Natural killer cell (primary cell): ENCODE measurements around the gene EPHA7. TPM values are rescaled to one million over a fixed set of nuclear protein-coding genes. Genes with fewer than 3 reads are reported as not detected.

ENCODE experiments used
- ATAC-seq, 3 donors: fragments of 150-1000 bp in 2 of 3; fragments of 200-7000 bp in 1 of 3; cut with Tn5 transposase; 1 replicate in 1 of 3; 2 replicates in 2 of 3; pipeline ENCODE4 v1.10.0; 2021; ENCODE audit warnings: mild to moderate bottlenecking in 2 of 3, moderate library complexity in 2 of 3
- DNase-seq, 2 donors: peaks; one replicate each; pipeline versions ENCODE4 v3.0.0 to v3.0.0-alpha.2; 2013 to 2021; ENCODE audit warnings: mixed read lengths in 1 of 2
- H3K27ac ChIP-seq: one replicate; pipeline ENCODE4 v1.5.1; 2013; ENCODE audit warnings: mild to moderate bottlenecking, low read length
- H3K27me3 ChIP-seq: one replicate; pipeline ENCODE4 v1.6.1; 2013; ENCODE audit warnings: low read length; ENCODE audit not compliant: control insufficient read depth, insufficient read depth
- H3K36me3 ChIP-seq: one replicate; pipeline ENCODE4 v1.6.1; 2013; ENCODE audit warnings: low read length; ENCODE audit not compliant: control insufficient read depth, insufficient read depth
- H3K4me1 ChIP-seq: one replicate; pipeline ENCODE4 v1.6.1; 2013; ENCODE audit warnings: low read length; ENCODE audit not compliant: control insufficient read depth, insufficient read depth
- H3K4me3 ChIP-seq: one replicate; pipeline ENCODE4 v1.5.1; 2013; ENCODE audit warnings: low read length
- H3K9me3 ChIP-seq: one replicate; pipeline ENCODE4 v1.6.1; 2013; ENCODE audit warnings: low read length; ENCODE audit not compliant: control insufficient read depth, insufficient read depth
- H3K27ac Mint-ChIP-seq, 2 donors: one replicate each; pipeline ENCODE4 v1.8.0; 2022; ENCODE audit warnings: mild to moderate bottlenecking in 2 of 2, mixed read lengths in 2 of 2, moderate library complexity in 1 of 2
- H3K27me3 Mint-ChIP-seq, 2 donors: one replicate each; pipeline ENCODE4 v1.8.0; 2022; ENCODE audit warnings: low read depth in 2 of 2, mixed read lengths in 2 of 2
- H3K36me3 Mint-ChIP-seq: one replicate; pipeline ENCODE4 v1.8.0; 2022; ENCODE audit warnings: mixed read lengths
- H3K4me1 Mint-ChIP-seq, 2 donors: one replicate each; pipeline ENCODE4 v1.8.0; 2022; ENCODE audit warnings: mixed read lengths in 2 of 2
- H3K4me3 Mint-ChIP-seq: one replicate; pipeline ENCODE4 v1.8.0; 2022; ENCODE audit warnings: mild to moderate bottlenecking, moderate library complexity, mixed read lengths
- H3K9me3 Mint-ChIP-seq, 2 donors: one replicate each; pipeline ENCODE4 v1.8.0; 2022; ENCODE audit warnings: mixed read lengths in 2 of 2
- CTCF ChIP-seq: fragments of 200-600 bp; IDR thresholded peaks from one replicate; pipeline ENCODE4 v1.8.0; 2022; ENCODE audit warnings: antibody characterized with exemption
- WGBS: methylation state at CpG from one replicate; pipeline ENCODE4 v1.1.7; 2013; ENCODE audit warnings: missing lambda C conversion rate; ENCODE audit not compliant: insufficient coverage; 5-methylcytosine and 5-hydroxymethylcytosine counted together
- intact Hi-C: fragments of 100-400 bp; cut with micrococcal nuclease; formaldehyde crosslinking; loops from one replicate; pipeline ENCODE4 v1.14.2; 2022
- total RNA-seq, 4 donors: library from RNA; stranded (reverse); fragments of 120-200 nt in 1 of 4; gene quantifications; one replicate each; pipeline versions ENCODE4 v1.2.3 to v1.2.4, GENCODE V29; 2013 to 2022

Gene EPHA7
- total RNA-seq, 3 donors from 2014 or later (not counting 1 experiment from before 2014, with no cell fraction given) = not detected

GRCh38 chr6:93341900-93342613, 77.3 kb downstream of the EPHA7 start:
- no peaks in the 10 kb centered on the region for H3K9me3 ChIP-seq
- no peaks in the 10 kb centered on the region for H3K36me3 ChIP-seq
- Mint-ChIP-seq H3K27ac (no peak overlapping the region), H3K36me3 (no peaks in the 10 kb centered on the region), H3K4me1 (no peaks in the 10 kb centered on the region), H3K4me3 (no peak overlapping the region), H3K9me3 (peaks cover 2 to 6% of the 10 kb centered on the region in 2 donors), H3K27me3 (no peaks in the 10 kb centered on the region)
- intact Hi-C loops = no loop called here
- no peaks in the 10 kb centered on the region for H3K4me1 ChIP-seq
- no peaks in the 10 kb centered on the region for H3K27me3 ChIP-seq
- H3K27ac ChIP-seq = no peak overlapping the region
- no peak for TF ChIP-seq CTCF
- 0% methylated on average over 1 of the region's 1 CpG for WGBS
- DNase-seq (no peak), ATAC-seq (no peak)
- no peak overlapping the region for H3K4me3 ChIP-seq

GRCh38 chr6:93337772-93338394, 81.5 kb downstream of the EPHA7 start:
- TF ChIP-seq CTCF = no peak
- Histone ChIP-seq H3K27ac (no peak overlapping the region), H3K36me3 (no peaks in the 10 kb centered on the region), H3K4me1 (no peaks in the 10 kb centered on the region), H3K27me3 (no peaks in the 10 kb centered on the region), H3K9me3 (no peaks in the 10 kb centered on the region), H3K4me3 (no peak overlapping the region)
- H3K27me3 Mint-ChIP-seq = no peaks in the 10 kb centered on the region
- no peak overlapping the region for H3K4me3 Mint-ChIP-seq
- intact Hi-C loops = no loop called here
- DNase-seq (no peak), ATAC-seq (no peak)
- no peaks in the 10 kb centered on the region for H3K4me1 Mint-ChIP-seq
- peaks cover 6% of the 10 kb centered on the region for H3K36me3 Mint-ChIP-seq
- peaks cover 7 to 10% of the 10 kb centered on the region in 2 donors for H3K9me3 Mint-ChIP-seq
- 63% methylated on average over 2 of the region's 2 CpGs for WGBS
- no peak overlapping the region for H3K27ac Mint-ChIP-seq

- Histone ChIP-seq H3K4me1 (no peaks in the 10 kb centered on the region), H3K27ac (no peak overlapping the region), H3K36me3 (no peaks in the 10 kb centered on the region), H3K9me3 (no peaks in the 10 kb centered on the region), H3K4me3 (no peak overlapping the region), H3K27me3 (no peaks in the 10 kb centered on the region)
- Mint-ChIP-seq H3K36me3 (peaks cover 6% of the 10 kb centered on the region), H3K4me1 (no peaks in the 10 kb centered on the region), H3K4me3 (no peak overlapping the region), H3K9me3 (peaks cover 7 to 10% of the 10 kb centered on the region in 2 donors), H3K27me3 (no peaks in the 10 kb centered on the region), H3K27ac (no peak overlapping the region)
- intact Hi-C loops = no loop called here
- TF ChIP-seq CTCF = no peak
- 86% methylated on average over 1 of the region's 1 CpG for WGBS
- no peak for DNase-seq
- no peak for ATAC-seq
These were observed 82.3 kb downstream of the EPHA7 start for GRCh38 chr6:93337014-93337413.
